Parathyroid adenoma (tissue), 2 donors: ENCODE data around the gene FAM20C.

Source experiments
- H2AFZ ChIP-seq: fragments of 300-600 bp; sonication (generic); one replicate; pipeline ENCODE4 v1.7.0; 2017; ENCODE audit warnings: antibody characterized with exemption, mild to moderate bottlenecking
- H3K27ac ChIP-seq: fragments of 300-600 bp; sonication (generic); one replicate; pipeline ENCODE4 v1.7.0; 2017
- H3K27me3 ChIP-seq: fragments of 300-600 bp; sonication (generic); one replicate; pipeline ENCODE4 v1.7.0; 2017; ENCODE audit warnings: low read length; ENCODE audit not compliant: control insufficient read depth, insufficient read depth
- H3K36me3 ChIP-seq: fragments of 300-600 bp; sonication (generic); one replicate; pipeline ENCODE4 v1.7.0; 2017; ENCODE audit warnings: low read length; ENCODE audit not compliant: control insufficient read depth, insufficient read depth
- H3K4me1 ChIP-seq: fragments of 300-600 bp; sonication (generic); one replicate; pipeline ENCODE4 v1.7.0; 2017; ENCODE audit warnings: control low read depth
- H3K4me2 ChIP-seq: fragments of 300-600 bp; sonication (generic); one replicate; pipeline ENCODE4 v1.7.0; 2017; ENCODE audit warnings: low read length
- H3K4me3 ChIP-seq: fragments of 300-600 bp; sonication (generic); one replicate; pipeline ENCODE4 v1.7.0; 2017; ENCODE audit warnings: low read depth, low read length
- H3K79me2 ChIP-seq: fragments of 300-600 bp; sonication (generic); one replicate; pipeline ENCODE4 v1.7.0; 2017; ENCODE audit warnings: control low read depth
- H3K9ac ChIP-seq: fragments of 300-600 bp; sonication (generic); one replicate; pipeline ENCODE4 v1.7.0; 2017; ENCODE audit warnings: mild to moderate bottlenecking
- H3K9me3 ChIP-seq: fragments of 300-600 bp; sonication (generic); one replicate; pipeline ENCODE4 v1.7.0; 2017; ENCODE audit warnings: low read length; ENCODE audit not compliant: control insufficient read depth
- TF ChIP-seq, protein P1 (sequence below): fragments of 300-600 bp; sonication (generic); IDR thresholded peaks from one replicate; pipeline ENCODE4 v1.7.0; 2017; ENCODE audit warnings: antibody characterized with exemption, mild to moderate bottlenecking
- donor health status: primary hyperparathyroidism.

The FAM20C gene

DNA sequence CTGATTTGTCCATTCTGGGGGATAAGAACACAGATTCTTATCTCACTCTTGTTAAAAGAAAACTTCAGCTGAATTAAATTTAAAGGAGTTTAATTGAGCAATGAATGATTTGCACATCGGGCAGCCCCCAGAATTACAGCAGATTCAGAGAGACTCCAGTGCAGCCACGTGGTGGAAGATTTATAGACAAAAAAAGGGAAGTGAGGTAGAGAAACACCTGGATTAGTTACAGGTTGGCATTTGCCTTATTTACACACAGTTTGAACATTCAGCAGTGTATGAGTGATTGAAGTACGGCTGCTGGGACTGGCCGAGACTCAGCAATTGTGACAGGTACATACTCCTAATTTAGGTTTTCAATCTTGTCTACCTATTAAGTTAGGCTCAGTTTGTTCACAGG is 46.5 kb upstream of the FAM20C start:
- TF ChIP-seq, protein P1, sequence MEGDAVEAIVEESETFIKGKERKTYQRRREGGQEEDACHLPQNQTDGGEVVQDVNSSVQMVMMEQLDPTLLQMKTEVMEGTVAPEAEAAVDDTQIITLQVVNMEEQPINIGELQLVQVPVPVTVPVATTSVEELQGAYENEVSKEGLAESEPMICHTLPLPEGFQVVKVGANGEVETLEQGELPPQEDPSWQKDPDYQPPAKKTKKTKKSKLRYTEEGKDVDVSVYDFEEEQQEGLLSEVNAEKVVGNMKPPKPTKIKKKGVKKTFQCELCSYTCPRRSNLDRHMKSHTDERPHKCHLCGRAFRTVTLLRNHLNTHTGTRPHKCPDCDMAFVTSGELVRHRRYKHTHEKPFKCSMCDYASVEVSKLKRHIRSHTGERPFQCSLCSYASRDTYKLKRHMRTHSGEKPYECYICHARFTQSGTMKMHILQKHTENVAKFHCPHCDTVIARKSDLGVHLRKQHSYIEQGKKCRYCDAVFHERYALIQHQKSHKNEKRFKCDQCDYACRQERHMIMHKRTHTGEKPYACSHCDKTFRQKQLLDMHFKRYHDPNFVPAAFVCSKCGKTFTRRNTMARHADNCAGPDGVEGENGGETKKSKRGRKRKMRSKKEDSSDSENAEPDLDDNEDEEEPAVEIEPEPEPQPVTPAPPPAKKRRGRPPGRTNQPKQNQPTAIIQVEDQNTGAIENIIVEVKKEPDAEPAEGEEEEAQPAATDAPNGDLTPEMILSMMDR, result no peak
- Histone ChIP-seq H3K9me3 (no peaks in the 10 kb centered on the region), H3K27me3 (no peaks in the 10 kb centered on the region), H3K4me2 (no peak overlapping the region), H3K79me2 (no peaks in the 10 kb centered on the region), H3K4me1 (peaks cover 3% of the 10 kb centered on the region), H3K9ac (no peak overlapping the region), H3K27ac (no peak overlapping the region), H2AFZ (no peak overlapping the region), H3K4me3 (no peak overlapping the region), H3K36me3 (no peaks in the 10 kb centered on the region)

DNA sequence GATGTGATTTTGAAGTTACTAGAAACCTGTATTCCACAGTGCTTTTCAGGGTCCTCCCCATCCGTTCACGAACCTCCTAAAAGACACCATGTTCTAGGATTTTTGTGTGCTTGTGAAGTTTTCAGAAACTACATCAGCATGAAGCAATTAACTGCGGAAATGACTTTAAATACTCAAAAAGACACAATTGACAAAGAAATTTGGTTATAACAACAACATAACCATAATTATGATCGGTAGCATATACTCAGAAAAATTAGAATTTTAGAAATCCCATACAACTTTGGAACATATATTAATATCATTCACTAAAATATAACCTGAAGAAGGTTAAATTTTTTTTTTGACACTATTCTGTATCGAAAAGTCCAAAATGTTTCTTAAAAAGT is 43.8 kb upstream of the FAM20C start:
- Histone ChIP-seq H2AFZ (peak overlapping the region; percentile 99), H3K9me3 (no peaks in the 10 kb centered on the region), H3K27me3 (no peaks in the 10 kb centered on the region), H3K4me1 (peaks cover 3% of the 10 kb centered on the region), H3K27ac (peak overlapping the region; percentile 84), H3K4me2 (peak overlapping the region; percentile 77), H3K79me2 (no peaks in the 10 kb centered on the region), H3K4me3 (peak overlapping the region; percentile 86), H3K36me3 (no peaks in the 10 kb centered on the region), H3K9ac (no peak overlapping the region)
- TF ChIP-seq, protein P1, result no peak

DNA sequence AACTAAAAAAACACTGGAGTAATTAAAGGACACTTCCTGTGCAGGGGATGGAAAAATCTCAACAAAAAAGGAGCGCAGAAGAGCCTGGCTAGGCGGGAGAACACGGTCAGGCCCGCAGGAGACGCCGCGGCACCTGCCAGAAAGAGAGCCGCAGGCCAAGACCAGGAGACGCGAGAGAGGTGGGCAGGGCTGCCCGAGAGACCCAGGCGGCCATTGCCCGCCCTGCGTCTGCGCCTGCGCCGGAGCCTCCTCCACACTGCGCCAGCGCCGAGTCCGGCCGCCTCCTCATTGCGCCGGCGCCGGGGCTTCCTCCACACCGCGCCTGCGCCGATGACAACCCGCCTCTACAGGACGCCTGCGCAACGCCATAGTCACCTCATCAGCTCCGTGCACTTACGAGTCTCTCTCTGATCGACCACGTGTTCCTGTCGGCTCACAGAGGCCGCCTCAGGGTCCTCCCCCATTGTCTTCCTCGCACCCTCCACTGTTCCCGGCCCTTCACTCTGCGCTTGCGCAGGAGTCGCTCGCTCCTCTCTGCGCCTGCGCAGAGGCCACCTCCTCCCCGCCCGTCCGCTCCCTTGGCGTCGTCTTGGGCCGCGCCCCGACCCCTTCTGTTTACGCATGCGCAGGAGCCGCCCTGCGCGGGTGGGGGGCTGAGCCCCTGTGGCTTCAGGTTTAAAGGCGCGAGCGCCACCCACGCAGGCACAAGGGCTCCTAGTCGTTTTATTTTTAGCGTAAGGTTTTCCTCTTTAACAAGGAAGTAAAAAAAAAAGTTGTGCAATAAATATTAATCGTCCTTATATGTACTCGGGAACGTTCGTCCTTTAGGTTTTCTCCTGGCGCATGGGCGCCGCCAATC is 43.2 kb upstream of the FAM20C start:
- no peaks in the 10 kb centered on the region for H3K9me3 ChIP-seq
- TF ChIP-seq, protein P1, result no peak

DNA sequence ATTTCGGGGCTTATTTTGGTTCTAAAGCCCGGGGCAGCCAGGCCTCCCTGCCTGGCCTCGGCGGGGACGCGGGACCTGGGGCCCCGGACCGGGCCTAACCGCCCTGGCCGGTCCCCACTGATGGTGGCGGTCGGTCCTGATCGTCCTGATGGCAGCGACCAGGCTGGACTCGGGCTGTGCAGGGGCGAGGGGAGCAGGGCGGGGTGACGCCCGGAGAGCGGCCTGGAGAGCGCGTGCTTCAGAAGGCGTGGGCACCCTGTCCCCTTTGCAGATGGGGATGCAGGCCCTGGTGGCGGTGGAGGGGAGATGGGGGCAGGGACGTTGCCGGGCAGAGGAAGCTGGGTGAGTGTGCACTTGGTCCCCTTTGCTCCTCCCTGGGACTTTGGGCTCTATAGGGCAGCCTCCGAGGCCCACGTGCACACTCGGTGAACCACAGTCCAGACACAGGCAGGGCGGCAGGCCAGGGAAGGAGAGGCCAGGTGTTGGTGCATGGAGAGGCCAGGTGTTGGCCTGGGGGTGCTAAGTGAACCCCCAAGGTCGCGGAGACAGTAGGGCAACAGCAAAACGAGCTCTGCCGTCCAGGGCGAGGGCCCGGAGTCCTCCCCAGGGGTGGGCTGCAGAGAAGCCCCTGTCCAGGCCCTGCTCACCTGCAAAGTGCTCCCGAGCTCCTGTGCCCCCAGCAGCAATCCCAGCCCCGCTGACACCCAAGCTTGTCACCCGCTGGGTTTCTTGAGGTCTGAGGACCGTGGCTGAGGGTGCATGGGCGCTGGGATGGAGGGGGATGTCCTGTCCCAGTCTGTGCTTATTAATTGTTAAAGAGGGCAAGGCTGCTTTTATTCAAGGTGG is 42.4 kb upstream of the FAM20C start:
- Histone ChIP-seq H3K4me1 (peaks cover 3% of the 10 kb centered on the region), H3K9ac (peak overlapping the region; percentile 0), H3K36me3 (no peaks in the 10 kb centered on the region), H3K27ac (peak overlapping the region; percentile 84), H3K4me3 (peak overlapping the region; percentile 86), H3K4me2 (peak overlapping the region; percentile 77), H3K79me2 (no peaks in the 10 kb centered on the region), H3K9me3 (no peaks in the 10 kb centered on the region), H2AFZ (peak overlapping the region; percentile 99), H3K27me3 (no peaks in the 10 kb centered on the region)
- TF ChIP-seq, protein P1, result no peak

More for the DNA sequence above, 43.2 kb upstream of the FAM20C start:
- Histone ChIP-seq H3K4me2 (peak overlapping the region; percentile 77), H3K36me3 (no peaks in the 10 kb centered on the region), H3K27ac (peak overlapping the region; percentile 84), H3K4me3 (peak overlapping the region; percentile 86), H3K4me1 (peaks cover 3% of the 10 kb centered on the region), H3K9ac (peak overlapping the region; percentile 0), H3K27me3 (no peaks in the 10 kb centered on the region), H2AFZ (peak overlapping the region; percentile 99), H3K79me2 (no peaks in the 10 kb centered on the region)
